WTC11 (cell line): ENCODE data around the gene TLE3. TPM values are rescaled to one million over a fixed set of nuclear protein-coding genes. Genes with fewer than 3 reads are reported as not detected.

Experiments
- ATAC-seq: fragments of 200-7000 bp; cut with Tn5 transposase; 2 replicates; pipeline ENCODE4 v1.10.0; 2021; ENCODE audit warnings: mild to moderate bottlenecking, moderate library complexity
- CTCF ChIA-PET: fragments of 300-600 bp; sonication (Branson Sonifier 250); formaldehyde crosslinking; loops from one replicate; lab custom pipeline; 2021; ENCODE audit warnings: antibody characterized with exemption; lab: Charles Lee
- POLR2A ChIA-PET: fragments of 350-600 bp; sonication (Branson Sonifier 250); formaldehyde crosslinking; loops from one replicate; lab custom pipeline; 2021; ENCODE audit warnings: antibody characterized with exemption; lab: Charles Lee
- DNase-seq: peaks from one replicate; pipeline ENCODE4 v3.0.0; 2021; ENCODE audit warnings: low spot score
- H3K27ac Mint-ChIP-seq: 2 replicates; pipeline ENCODE4 v1.8.0; 2021; ENCODE audit warnings: mixed read lengths
- H3K27me3 Mint-ChIP-seq: 2 replicates; pipeline ENCODE4 v1.8.0; 2021; ENCODE audit warnings: low read depth, mild to moderate bottlenecking, moderate library complexity, mixed read lengths
- H3K36me3 Mint-ChIP-seq: 2 replicates; pipeline ENCODE4 v1.8.0; 2021; ENCODE audit warnings: mixed read lengths
- H3K4me1 Mint-ChIP-seq: 2 replicates; pipeline ENCODE4 v1.8.0; 2022; ENCODE audit warnings: mixed read lengths
- H3K4me3 Mint-ChIP-seq: 2 replicates; pipeline ENCODE4 v1.8.0; 2021; ENCODE audit warnings: mild to moderate bottlenecking, moderate library complexity, mixed read lengths
- H3K9me3 Mint-ChIP-seq: 2 replicates; pipeline ENCODE4 v1.8.0; 2021; ENCODE audit warnings: mixed read lengths
- E2F1 ChIP-seq: sonication (generic); formaldehyde crosslinking; IDR thresholded peaks from 2 replicates; pipeline ENCODE4 v1.8.0; 2022; ENCODE audit warnings: mild to moderate bottlenecking, missing genetic modification reagents
- E2F5 ChIP-seq: sonication (generic); formaldehyde crosslinking; IDR thresholded peaks from 2 replicates; pipeline ENCODE4 v1.8.1; 2022; ENCODE audit warnings: mild to moderate bottlenecking, moderate library complexity, missing genetic modification reagents
- FOXP1 ChIP-seq: sonication (generic); formaldehyde crosslinking; IDR thresholded peaks from 2 replicates; pipeline ENCODE4 v1.8.0; 2022; ENCODE audit warnings: missing genetic modification reagents, mild to moderate bottlenecking, moderate library complexity, borderline replicate concordance
- GTF2I ChIP-seq: fragments of 250-450 bp; sonication (Bioruptor Pico); conservative IDR thresholded peaks from 2 replicates; pipeline ENCODE4 v1.4.0; 2021; ENCODE audit warnings: mild to moderate bottlenecking
- IRF2 ChIP-seq: sonication (generic); formaldehyde crosslinking; IDR thresholded peaks from 2 replicates; pipeline ENCODE4 v1.8.0; 2022; ENCODE audit warnings: low read depth, missing genetic modification reagents, borderline replicate concordance
- KAT7 ChIP-seq: sonication (generic); formaldehyde crosslinking; IDR thresholded peaks from 2 replicates; pipeline ENCODE4 v1.8.1; 2023; ENCODE audit warnings: missing genetic modification reagents, mild to moderate bottlenecking, borderline replicate concordance
- PREB ChIP-seq: sonication (generic); formaldehyde crosslinking; IDR thresholded peaks from 2 replicates; pipeline ENCODE4 v1.8.1; 2022; ENCODE audit warnings: mild to moderate bottlenecking, missing genetic modification reagents, moderate library complexity, borderline replicate concordance
- SMAD3 ChIP-seq: sonication (generic); formaldehyde crosslinking; IDR thresholded peaks from 2 replicates; pipeline ENCODE4 v1.8.0; 2022; ENCODE audit warnings: missing genetic modification reagents, mild to moderate bottlenecking, borderline replicate concordance
- SMAD4 ChIP-seq: sonication (generic); formaldehyde crosslinking; IDR thresholded peaks from 2 replicates; pipeline ENCODE4 v1.8.0; 2022; ENCODE audit warnings: mild to moderate bottlenecking, missing genetic modification reagents
- USF2 ChIP-seq: sonication (generic); formaldehyde crosslinking; IDR thresholded peaks from 2 replicates; pipeline ENCODE4 v1.8.1; 2023; ENCODE audit warnings: mild to moderate bottlenecking, missing genetic modification reagents, moderate library complexity
- ZBTB43 ChIP-seq: sonication (generic); formaldehyde crosslinking; IDR thresholded peaks from 2 replicates; pipeline ENCODE4 v1.8.1; 2023; ENCODE audit warnings: mild to moderate bottlenecking, missing genetic modification reagents
- ZNF121 ChIP-seq: sonication (generic); formaldehyde crosslinking; IDR thresholded peaks from 2 replicates; pipeline ENCODE4 v1.8.0; 2023; ENCODE audit warnings: missing genetic modification reagents
- ZNF138 ChIP-seq: sonication (generic); formaldehyde crosslinking; conservative IDR thresholded peaks from 2 replicates; pipeline ENCODE4 v1.8.1; 2022; ENCODE audit warnings: mild to moderate bottlenecking, moderate library complexity, missing genetic modification reagents
- ZNF263 ChIP-seq: sonication (generic); formaldehyde crosslinking; IDR thresholded peaks from 2 replicates; pipeline ENCODE4 v1.8.1; 2022; ENCODE audit warnings: low read depth, mild to moderate bottlenecking, moderate library complexity, missing genetic modification reagents
- ZNF423 ChIP-seq: fragments of 250-450 bp; sonication (Bioruptor Pico); IDR thresholded peaks from 2 replicates; pipeline ENCODE4 v2.1.2; 2022; ENCODE audit warnings: mild to moderate bottlenecking, moderate library complexity
- ZNF512 ChIP-seq: sonication (generic); formaldehyde crosslinking; IDR thresholded peaks from 2 replicates; pipeline ENCODE4 v1.8.1; 2022; ENCODE audit warnings: missing genetic modification reagents, borderline replicate concordance
- ZNF532 ChIP-seq: fragments of 250-450 bp; sonication (Bioruptor Pico); IDR thresholded peaks from 2 replicates; pipeline ENCODE4 v1.9.0; 2021; ENCODE audit warnings: mild to moderate bottlenecking, borderline replicate concordance
- total RNA-seq: library from RNA; stranded (reverse); gene quantifications from 3 replicates; pipeline ENCODE4 v1.2.3, GENCODE V29; 2021

TLE3 gene
- total RNA-seq, 1 experiment from 2014 or later: 78.7 TPM

- H3K27ac Mint-ChIP-seq: no peak overlapping the region
- no peaks in the 10 kb centered on the region for H3K9me3 Mint-ChIP-seq
- H3K36me3 Mint-ChIP-seq: peaks cover 62% of the 10 kb centered on the region
- DNase-seq (no peak), ATAC-seq (no peak)
- POLR2A ChIA-PET: no interaction called here
- H3K4me1 Mint-ChIP-seq: peaks cover 6% of the 10 kb centered on the region
- H3K4me3 Mint-ChIP-seq: no peak overlapping the region
- CTCF ChIA-PET: no interaction called here
- no peak for TF ChIP-seq ZNF423 (CRISPR knock-in tag)
- TF ChIP-seq, all 79 proteins: peak for 0
- H3K27me3 Mint-ChIP-seq: no peaks in the 10 kb centered on the region
These were observed 28.0 kb downstream of the TLE3 start for GRCh38 chr15:70069716-70070115.

- ChIA-PET POLR2A (interaction anchor here (0.5 kb wide), 1 partner anchor 30 kb away, joined by 4 read pairs; no protein-coding TSS in a partner anchor), CTCF (no interaction called here)
- peaks cover 59% of the 10 kb centered on the region for H3K36me3 Mint-ChIP-seq
- H3K27ac Mint-ChIP-seq: no peak overlapping the region
- no peak for ATAC-seq
- TF ChIP-seq ZNF138 (no peak), ZNF263 (CRISPR knock-in tag) (no peak)
- H3K27me3 Mint-ChIP-seq: no peaks in the 10 kb centered on the region
- no peaks in the 10 kb centered on the region for H3K9me3 Mint-ChIP-seq
- DNase-seq: no peak
- H3K4me3 Mint-ChIP-seq: no peak overlapping the region
- H3K4me1 Mint-ChIP-seq: peaks cover 10% of the 10 kb centered on the region
These were observed 28.7 kb downstream of the TLE3 start for GRCh38 chr15:70068783-70069565.

- CTCF ChIA-PET: interaction anchor here (1.4 kb wide), 1 partner anchor 304 kb away, joined by 3 read pairs; no protein-coding TSS in a partner anchor
- Mint-ChIP-seq H3K27ac (no peak overlapping the region), H3K27me3 (no peaks in the 10 kb centered on the region)
- TF ChIP-seq ZNF263 (CRISPR knock-in tag) (no peak), ZBTB43 (CRISPR knock-in tag) (no peak), IRF2 (CRISPR knock-in tag) (no peak), SMAD4 (CRISPR knock-in tag) (no peak), ZNF512 (CRISPR knock-in tag) (no peak), E2F1 (CRISPR knock-in tag) (no peak), ZNF532 (CRISPR knock-in tag) (no peak), ZNF121 (CRISPR knock-in tag) (no peak), FOXP1 (CRISPR knock-in tag) (no peak), GTF2I (CRISPR knock-in tag) (no peak), SMAD3 (CRISPR knock-in tag) (no peak), E2F5 (CRISPR knock-in tag) (no peak), PREB (CRISPR knock-in tag) (no peak), KAT7 (CRISPR knock-in tag) (no peak), USF2 (no peak)
These were observed 30.0 kb downstream of the TLE3 start for GRCh38 chr15:70067681-70068080.

More at GRCh38 chr15:70067681-70068080, 30.0 kb downstream of the TLE3 start:
- Mint-ChIP-seq H3K4me3 (no peak overlapping the region), H3K9me3 (no peaks in the 10 kb centered on the region), H3K4me1 (peaks cover 11% of the 10 kb centered on the region), H3K36me3 (peaks cover 47% of the 10 kb centered on the region)
- POLR2A ChIA-PET: no interaction called here
- ATAC-seq (no peak), DNase-seq (no peak)
